Mesothelial cell of epicardium (in vitro differentiated cells): Measurements from ENCODE around the gene AKR1E2. TPM values are rescaled to one million over a fixed set of nuclear protein-coding genes. Genes with fewer than 3 reads are reported as not detected.

Experiments used
- DNase-seq, 2 experiments: peaks; one replicate each; pipeline ENCODE4 v3.0.0; 2021; ENCODE audit warnings: low spot score in 2 of 2; ENCODE audit not compliant: unreplicated experiment in 2 of 2
- H3K27ac Mint-ChIP-seq: 2 replicates; pipeline ENCODE4 v1.8.0; 2021; ENCODE audit warnings: mixed read lengths
- H3K27me3 Mint-ChIP-seq: 2 replicates; pipeline ENCODE4 v1.8.0; 2021; ENCODE audit warnings: low read depth, mixed read lengths
- H3K36me3 Mint-ChIP-seq: 2 replicates; pipeline ENCODE4 v1.8.0; 2021; ENCODE audit warnings: mixed read lengths
- H3K4me1 Mint-ChIP-seq: 2 replicates; pipeline ENCODE4 v1.8.0; 2021; ENCODE audit warnings: mixed read lengths
- H3K4me3 Mint-ChIP-seq: 2 replicates; pipeline ENCODE4 v1.8.0; 2021; ENCODE audit warnings: mild to moderate bottlenecking, moderate library complexity, mixed read lengths
- H3K9me3 Mint-ChIP-seq: 2 replicates; pipeline ENCODE4 v1.8.0; 2021; ENCODE audit warnings: mixed read lengths
- CTCF ChIP-seq: fragments of 200-600 bp; sonication (generic); IDR thresholded peaks from one replicate; pipeline ENCODE4 v1.5.0; 2021; ENCODE audit warnings: antibody characterized with exemption; ENCODE audit not compliant: unreplicated experiment
- total RNA-seq: library from RNA; stranded (reverse); gene quantifications from 3 replicates; pipeline ENCODE4 v1.2.1, GENCODE V29; 2021

Gene AKR1E2
- total RNA-seq, 1 donor from 2014 or later, result 8.4 TPM

GRCh38 chr10:4894335-4894734, 68.3 kb downstream of the AKR1E2 start:
- Mint-ChIP-seq H3K27me3 (no peaks in the 10 kb centered on the region), H3K27ac (no peak overlapping the region), H3K9me3 (peaks cover 24% of the 10 kb centered on the region), H3K36me3 (no peaks in the 10 kb centered on the region), H3K4me3 (no peak overlapping the region), H3K4me1 (no peaks in the 10 kb centered on the region)
- no peak for DNase-seq
- TF ChIP-seq CTCF, result no peak

Other genes starting within 250 kb of the AKR1E2 start
- 3.2 to 4.2 TPM (median 3.8 TPM) in 3 replicates for gene AKR1C1, start 137.2 kb downstream of the AKR1E2 start, total RNA-seq
- gene AKR1C2, start 177.7 kb downstream of the AKR1E2 start, total RNA-seq, result 2.2 to 2.6 TPM (median 2.5 TPM) in 3 replicates